ENCODE data around the gene ERICH3.

ERICH3 gene

DNA sequence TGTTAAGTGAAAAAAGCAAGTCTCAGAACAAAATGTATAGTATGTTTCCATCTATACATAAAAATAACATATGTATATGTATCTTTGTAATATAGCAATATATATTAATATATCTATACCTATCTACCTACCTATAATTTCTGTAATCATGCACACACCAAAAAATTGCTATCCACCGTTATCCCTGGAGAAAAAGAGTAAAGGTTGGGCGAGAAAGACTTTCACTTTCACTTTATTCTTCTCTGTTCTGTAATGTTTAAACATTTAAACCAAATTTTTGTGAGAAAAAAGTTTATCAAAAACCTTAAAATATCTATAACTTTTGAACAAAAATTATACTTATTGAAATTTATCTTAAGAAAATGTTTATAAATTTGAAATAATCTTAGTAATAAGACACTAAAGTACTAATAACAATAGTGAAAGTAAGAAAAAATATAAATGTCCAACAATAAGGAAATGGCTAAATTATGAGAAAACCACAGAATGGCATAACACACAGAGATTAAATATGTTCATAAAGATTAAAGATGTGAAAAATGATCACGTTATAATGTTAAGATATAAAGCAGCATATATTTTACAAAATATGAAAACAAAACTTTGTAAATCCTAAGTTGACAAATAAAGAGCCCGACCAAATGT, 87.2 kb downstream of the ERICH3 start:
- no peak for DNase-seq

DNA sequence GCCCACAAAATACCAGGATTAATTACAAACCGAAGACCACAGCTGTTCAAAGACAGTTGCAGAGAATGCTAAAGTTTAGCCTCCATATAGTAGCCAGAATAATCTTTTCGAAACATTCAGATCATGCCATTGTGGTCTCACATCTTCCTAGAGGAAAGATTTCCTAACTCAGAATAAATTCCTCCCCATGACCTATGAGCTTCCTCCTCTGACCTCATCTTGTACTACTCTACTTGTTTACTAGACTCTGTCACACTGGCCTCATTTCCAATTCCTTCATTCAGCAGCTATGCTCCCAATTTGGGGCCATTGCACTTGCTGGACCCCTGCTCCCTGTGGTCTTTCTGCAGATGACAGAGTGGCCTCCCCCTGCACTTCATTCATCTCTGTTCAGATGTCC, 89.4 kb downstream of the ERICH3 start:
- peak; percentile 3 for DNase-seq

DNA sequence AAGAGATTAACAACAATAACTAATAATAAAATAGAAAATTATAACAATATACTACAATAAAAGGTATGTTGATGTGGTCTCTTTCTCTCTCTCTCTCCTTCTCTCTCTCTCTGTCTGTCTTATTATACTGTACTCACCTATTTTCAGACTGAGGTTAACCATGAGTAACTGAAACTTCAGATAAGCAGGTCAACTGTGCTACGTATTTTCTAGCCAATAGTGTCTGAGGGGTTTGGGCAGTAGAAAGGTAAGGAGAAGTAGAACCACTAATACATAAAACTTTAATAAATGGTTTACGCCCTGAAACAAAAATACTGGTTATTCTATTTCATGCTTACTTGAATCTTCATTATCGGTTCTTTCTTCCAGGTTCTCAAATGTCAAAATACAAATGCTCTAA, 90.2 kb downstream of the ERICH3 start:
- DNase-seq: no peak

DNA sequence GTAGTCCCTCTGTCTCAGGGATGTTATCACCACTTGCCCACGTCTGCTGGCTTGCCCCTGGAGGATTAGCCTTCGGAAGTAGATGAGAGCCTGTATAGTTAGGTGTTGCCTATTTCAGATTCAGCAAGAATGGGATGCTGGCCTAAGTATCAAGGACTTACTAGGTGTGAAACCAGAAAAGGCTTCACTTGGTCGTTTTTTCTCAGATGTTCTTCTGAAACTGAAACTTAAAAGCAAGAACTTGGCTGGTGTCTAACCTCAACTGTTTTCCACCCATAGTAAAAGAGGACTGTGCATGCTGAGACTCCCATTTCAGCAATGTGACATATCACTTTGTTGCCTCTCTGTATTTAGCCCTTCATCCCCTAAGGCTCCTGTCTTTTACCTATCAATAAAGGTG, 94.2 kb downstream of the ERICH3 start:
- DNase-seq: no peak

DNA sequence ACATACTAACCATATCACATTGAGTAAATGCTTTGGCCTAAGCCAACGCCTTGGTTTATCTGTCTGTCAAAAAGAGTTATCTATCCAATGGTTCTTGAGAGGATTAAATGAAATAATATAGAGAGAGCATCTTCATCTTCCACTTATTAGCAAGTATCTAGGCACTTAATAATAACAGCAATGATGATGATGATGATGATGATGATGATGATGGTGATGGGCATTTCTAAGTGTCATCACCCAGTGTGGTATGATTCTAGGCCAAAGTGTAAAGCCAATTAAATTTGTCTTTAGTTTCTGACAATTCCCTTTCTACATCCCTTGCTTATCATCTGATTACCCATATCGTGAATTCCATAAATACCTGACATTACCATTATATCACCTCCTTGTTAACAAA, 95.5 kb downstream of the ERICH3 start:
- no peak for DNase-seq

DNA sequence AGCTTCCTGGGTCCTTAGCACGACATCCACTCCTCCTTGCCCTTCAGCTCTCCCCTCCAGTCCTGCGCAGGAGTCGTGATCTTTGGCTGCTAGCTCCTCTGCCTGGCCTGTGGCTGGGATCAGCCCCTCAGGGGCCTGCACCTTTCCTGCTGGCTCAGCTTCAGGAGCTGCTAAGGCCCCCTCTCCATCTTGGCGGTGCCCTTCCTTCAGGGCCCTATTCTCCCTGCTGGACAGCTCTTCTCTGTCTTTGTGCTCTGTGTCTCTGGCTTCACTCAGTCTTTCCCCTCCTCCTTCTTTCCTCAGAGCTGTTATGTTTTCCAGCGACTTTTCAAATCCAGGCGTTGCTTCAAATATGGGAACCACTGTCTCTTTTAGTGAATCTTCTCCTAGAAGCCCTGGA, 101.7 kb downstream of the ERICH3 start:
- no peak for DNase-seq

DNA sequence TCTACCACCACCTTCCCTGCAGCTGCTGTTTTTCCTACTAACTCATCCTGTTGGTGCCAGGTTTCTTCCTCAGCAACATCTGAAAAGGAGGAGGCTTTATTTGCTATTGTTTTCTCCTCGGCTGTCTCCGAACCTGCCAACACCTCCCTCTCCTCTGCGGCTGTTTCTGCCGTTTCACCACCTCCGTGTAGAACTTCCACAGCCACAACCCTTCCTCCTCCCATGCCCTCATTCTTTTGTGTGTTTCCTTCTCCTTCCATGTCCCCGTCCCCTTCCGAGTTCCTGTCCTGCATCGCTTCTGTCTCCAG, 102.1 kb downstream of the ERICH3 start:
- no peak for DNase-seq

DNA sequence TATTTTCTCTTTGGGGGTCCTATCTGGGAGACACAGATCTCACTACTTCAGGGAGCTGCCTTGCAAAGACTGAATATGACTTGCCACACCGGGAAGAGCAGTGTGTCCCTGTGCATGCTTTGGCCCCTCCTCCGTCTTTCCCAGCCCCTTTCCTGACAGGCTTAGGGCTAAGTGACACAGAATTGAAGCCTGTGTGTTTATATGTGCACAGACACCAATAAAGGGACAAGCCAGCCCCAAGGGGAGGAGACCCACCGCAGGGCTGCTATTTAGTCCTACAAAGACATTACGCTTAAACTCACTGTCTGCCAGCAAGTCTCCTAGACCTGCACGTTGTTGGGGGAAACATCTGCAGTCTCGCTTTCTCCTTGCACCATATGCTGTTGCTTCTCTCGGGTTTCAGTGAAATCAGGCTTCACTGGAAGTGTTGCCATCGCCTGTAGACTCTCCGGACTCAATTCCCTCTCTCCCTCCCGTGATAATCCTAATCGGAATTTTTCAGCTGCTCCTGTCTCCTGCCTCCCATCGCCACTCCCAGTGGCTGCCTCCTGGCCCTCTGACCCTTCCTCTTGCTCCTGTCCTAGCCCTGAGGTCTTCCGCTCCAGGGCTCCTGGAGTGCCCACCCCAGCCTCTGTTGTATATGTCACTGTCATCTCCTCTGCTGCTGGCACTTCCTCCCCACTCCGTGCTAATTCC, 102.6 kb downstream of the ERICH3 start:
- no peak for DNase-seq

DNA sequence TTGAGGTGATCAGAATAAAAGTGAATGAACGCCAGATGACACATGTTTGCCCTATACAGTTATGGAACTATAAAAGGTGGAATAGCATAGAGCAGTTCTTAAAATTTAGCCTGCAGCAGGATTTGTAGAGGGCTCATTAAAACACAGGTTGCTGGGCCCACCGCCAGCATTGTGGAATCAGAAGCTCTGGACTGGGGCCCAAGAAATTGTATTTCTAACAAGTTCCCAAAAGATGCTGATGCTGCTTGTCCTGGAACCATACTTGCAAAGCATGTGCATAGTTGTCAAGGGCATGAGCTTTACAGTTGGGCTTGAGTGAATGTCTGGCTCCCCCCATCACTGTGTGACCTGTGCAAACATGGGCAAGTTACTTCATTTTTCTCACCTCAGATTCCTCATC, 123.7 kb downstream of the ERICH3 start:
- no peak for DNase-seq

DNA sequence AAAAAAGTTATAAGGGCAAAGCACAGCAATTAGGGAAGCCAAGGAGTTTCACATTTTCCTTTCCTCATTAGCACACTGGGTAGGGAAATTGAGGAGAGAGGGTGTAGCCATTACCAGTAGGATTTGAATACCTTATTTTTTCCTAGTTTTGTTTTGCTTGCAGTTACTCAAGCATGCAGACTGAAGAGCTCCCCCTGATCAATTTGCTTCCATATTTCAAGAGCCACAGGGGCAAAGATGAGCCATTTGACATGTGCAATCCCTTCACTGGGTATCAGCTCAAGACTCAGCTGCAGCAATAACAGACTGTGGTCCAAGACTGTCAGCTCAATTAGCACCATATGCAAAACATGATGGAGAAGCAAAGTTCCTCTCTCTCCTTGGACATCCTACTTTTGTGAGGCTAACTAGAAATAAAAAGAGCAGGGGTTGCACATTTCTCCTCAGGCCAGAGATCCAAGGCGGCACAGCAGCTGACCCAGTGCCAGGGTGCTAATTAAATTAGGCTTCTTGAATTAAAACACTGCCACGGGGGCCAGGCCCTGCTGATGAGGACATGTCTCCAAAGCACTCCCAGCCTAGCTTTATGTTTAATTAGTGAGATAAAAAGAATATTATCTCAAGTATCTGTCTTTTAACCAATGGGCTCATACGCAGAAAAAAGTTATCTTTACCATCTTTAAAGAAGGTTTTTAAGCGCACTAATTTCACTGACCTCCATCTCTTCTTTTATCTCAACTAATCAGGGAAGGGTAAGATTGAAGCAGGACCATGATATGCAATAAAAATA, 124.4 kb downstream of the ERICH3 start:
- DNase-seq: no peak

DNA sequence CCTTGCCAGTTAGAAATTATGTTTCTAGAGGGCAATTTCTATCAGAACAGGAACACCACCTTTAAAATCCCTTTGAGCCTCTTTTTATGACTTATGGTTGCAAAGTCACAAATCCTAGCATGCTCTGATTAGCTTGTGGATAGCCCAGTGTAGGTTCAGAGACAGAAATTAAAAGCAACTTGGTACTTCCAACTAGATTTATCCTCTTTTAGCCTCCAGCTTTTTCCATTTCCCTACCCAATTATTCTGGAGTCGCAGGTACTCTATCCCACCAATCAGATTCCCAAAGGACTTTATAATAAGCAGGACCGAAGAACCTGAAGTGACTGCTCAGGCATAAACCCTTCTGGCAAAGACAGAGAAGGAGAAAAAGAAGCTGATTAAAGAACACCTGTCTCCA, 127.8 kb downstream of the ERICH3 start:
- DNase-seq: no peak

DNA sequence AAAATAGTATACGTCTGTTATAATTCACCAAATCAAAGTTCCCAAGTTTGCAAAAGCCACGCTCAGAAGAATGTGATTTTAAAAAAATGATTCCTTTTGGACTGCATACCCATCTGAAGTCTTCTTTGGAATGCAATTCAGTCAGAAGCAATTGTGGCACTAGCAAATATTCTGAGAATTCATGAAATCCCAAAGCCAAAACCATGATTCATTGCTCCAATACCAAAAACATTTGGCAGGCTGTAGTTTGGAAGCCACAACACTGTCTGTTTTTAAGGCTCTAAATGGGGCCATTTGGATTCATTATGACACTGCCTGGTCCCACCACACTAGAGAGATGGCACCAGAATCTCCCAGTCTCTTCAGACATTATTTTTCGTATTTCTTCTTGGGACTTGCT, 139.4 kb downstream of the ERICH3 start:
- peak; percentile 81 for DNase-seq

DNA sequence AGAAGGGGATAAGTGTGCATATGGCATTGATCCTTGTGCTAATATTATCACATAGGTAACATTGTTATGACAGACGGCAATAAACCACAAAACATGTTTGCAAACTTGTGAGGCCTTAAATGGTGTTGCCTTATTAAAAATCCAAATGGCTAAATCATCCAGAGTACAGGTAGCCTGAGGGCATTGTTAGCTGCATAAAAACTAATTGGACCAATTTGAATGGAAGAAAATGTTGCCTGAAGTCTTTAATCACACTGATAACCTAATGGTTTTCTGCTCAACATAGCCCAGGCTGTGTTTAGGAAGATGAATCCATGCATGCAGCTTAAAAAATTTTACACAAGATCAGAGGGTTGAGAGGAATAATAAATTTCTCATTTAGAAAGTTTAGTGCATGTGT, 141.8 kb downstream of the ERICH3 start:
- no peak for DNase-seq

DNA sequence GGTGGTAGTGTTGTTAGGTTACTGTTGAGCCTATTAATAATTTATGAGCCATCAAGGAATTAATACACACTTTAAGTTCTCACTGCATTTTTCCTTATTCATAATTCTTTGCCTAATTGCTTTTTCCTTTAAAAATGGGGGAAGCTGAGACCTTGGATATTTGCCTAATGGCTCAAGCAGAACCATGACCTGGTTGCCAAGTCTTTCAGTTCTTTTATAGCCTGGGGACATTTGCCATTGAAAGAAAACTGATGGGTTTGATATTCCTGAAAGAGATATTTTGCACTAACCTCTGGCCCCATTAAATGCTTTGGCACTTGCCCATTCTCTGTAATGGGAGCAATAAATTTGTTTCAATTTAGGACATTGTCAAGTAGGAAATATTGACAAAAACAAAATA, 142.7 kb downstream of the ERICH3 start:
- no peak for DNase-seq

DNA sequence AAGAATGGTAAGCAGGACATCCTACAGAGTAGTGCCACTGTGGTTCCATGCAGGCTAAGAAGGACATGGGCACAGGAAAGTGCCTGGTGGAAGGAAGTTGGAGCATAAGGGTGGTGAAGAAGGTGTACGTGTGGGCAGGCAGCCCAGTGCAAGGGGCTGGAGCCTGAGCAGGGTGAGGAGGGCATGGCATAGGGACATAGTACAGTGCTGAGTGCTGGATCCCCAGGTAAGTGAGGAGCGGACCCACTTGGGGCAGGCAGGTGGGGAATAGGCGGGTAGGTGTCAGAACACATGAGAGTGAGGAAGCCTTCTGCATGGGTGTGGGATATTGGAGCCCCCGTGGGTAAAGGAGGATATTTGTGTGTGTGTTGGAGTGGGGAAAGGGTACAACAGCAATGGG, 145.5 kb downstream of the ERICH3 start:
- DNase-seq: no peak

DNA sequence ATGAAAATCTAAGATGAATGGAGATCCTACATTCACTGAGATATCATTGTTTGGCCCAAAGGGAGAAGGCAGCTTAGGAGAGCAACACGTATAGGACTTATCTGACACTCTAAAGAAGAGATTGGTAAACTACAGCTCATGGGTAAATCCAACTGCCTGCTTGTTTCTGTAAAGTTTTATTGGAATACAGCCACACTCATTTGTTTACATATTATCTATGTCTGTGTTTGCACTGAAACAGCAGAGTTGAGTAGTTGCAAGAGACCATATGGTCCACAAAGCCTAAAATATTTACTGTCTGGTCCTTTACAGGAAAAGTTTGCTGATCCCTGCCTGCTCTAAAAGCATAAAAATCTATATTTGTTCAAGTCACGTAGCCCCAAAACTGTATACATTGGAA, 146.9 kb downstream of the ERICH3 start:
- no peak for DNase-seq

DNA sequence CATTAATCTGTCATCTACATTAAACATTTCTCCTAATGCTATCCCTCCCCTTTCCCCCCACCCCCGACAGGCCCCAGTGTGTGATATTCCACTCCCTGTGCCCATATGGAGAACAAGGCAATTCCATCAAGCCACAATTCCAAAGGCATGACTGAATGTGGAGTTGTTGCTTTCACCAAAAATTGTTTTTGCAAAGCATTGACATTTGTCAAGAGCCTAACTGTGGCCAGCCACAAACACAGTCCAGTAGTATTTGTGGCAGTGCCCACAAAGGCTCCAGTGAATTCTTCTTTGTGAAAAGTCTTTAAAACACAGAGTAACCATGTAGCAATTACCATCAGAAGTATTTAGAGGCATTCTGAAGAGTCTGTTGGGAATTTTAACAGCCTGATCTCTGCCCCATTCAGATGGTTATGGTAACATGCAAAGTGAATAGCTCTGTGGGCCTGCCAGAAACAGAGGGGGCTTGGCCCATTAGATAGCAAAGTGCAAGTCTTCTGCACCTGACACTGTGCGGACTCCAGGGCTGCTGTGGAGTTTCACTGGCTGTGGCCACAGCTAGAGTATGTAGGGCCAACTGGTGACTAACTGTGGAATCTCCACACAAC, 149.6 kb downstream of the ERICH3 start:
- no peak for DNase-seq

DNA sequence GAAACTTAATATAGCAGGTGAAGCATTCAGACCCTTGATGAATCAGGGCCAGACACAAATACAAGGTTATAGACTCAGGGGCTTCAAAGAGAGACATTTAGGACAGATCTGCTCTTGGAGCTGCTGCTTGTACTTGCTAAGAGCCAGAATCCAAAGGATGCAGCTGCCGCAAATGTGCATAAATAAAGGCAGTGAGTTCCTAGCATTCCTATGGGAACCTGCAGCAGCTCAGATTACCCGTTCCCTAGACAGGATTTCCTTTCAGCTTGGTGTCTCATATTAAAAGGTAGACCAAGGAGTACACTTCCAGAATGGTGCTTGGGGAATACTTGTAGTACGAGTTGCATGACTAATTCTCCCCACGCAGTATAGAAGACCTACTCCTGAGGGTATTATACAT, 151.4 kb downstream of the ERICH3 start:
- peak; percentile 40 for DNase-seq

Data from fibroblast of upper back skin (primary cell).